COR-L47 (cell line): ENCODE measurements around the gene UBE2E1.

Source experiments
- DNase-seq: peaks from one replicate; lab custom pipeline; 2025; lab: John Stamatoyannopoulos, UW

Gene UBE2E1

DNA sequence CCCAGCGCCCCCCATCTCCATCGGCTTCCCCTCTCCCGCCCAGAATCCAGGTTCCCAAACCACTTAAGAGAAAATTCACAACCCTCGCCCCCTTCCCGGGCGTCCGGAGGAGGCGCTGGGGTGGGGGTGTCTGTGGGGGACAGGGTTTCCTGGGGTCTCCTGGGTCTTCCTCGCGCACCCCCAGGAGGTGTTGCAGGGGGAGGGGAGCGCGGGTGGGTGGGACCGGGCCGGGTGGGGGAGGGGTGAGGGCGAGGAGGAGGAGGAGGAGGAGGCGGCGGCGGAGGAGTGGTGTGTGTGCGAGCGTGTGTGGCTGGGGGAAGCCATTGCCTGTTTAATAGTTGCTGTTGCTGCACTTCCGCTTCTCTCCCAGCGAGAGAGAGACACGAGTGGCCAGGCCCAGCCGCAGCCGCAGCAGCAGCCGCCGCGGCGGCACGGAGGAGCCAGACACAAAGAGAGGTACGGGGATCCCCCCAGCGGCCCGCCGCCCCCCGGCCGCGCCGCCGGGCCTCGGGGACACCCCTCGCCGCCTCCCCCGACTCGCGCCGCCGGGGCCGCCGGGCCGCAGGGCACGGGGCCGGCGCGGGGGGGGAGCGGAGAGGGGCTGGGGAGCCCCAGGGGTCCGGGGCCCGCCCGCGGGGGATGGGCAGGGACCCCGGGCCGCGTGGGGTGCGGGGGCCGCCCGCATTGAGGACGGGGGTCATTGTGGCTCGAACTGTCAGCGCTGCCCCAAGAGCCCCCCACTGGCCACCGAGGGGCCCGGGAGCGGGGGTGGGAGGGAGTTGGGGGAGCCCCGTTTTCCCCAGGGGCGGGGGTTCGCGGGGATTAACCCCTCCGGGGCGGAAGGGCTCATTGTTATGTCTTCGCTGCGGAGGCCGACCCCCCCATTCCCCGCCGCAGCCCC lies at the start of gene UBE2E1:
Gene UBE2E1 (plus strand): TSS at position 323 of the 901 bp plus-strand sequence. CDS start 1,315 bp downstream, outside the sequence.
- DNase-seq: peak; percentile 19

DNA sequence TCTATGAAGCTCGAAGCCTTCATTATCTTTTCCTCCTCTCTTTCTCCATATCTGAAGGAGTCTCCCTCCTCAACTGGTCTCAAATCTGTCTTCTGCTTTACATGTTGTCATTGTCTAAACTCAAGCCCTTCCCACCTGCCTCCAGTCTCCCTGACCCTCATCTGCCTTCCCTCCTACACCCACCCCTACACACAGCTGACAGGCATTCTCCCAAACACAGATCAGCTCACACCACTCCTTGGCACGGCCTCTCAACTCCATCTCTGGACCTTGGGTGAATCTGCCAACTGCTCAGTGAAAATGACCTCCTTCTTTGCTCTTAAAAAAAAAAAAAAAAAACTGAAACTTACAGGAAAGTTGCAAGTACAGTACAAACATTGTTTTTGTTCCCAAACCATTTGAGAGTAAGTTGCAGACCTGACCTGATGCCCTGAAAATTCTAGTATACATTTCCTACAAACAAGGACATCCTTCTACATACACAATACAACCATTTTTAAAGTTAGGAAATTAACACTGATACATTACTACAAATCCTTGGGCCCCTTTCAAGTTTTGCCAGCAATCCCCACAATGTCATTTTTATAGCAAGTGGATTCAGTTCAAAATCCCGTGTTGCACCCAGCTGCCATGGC lies 49.4 kb upstream of the UBE2E1 start:
- no peak for DNase-seq

DNA sequence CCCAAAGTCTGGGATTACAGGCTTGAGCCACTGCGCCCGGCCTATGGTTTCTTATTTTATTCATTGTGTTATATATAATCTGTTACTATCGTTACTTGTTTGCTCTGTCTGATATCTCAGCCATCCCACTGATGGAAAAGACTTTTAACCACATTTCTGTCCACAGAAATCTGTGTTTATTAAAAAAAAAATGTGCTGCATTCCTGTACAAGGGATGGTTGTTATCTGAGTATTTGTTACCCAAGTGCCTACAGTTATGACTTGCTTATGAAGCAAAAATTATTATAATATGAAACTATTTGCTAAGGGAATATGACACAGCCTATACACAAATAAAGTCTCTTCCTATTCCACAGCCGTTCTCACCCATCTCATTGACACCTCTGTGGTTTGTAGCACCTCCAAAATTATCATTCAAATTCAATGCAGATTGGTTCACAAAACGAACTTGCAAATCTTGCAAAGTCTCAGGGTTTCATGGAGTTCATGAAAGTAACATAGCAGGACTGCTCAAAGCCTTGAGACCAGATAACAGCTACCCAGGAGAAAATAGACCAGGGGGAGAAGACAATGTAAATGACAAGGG lies 47.4 kb upstream of the UBE2E1 start:
- no peak for DNase-seq

DNA sequence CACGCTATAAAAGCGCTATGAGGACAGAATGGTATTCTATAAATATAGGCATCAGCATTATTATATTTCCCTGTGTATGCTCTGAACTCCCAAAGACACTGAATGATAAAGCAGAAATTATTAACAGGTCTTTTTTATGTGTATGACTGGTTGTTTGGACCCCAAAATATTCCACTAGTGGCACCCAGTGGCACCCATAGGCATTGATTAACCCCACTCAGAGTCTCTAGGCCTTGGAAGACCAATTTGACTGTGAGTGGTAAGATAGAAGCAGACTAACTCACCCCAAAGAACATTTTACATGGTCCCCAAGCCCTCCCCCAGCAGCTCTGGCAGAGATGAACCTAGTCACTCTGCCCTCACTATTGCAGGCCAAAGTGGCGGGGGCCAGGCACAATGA lies 45.4 kb upstream of the UBE2E1 start:
- no peak for DNase-seq

DNA sequence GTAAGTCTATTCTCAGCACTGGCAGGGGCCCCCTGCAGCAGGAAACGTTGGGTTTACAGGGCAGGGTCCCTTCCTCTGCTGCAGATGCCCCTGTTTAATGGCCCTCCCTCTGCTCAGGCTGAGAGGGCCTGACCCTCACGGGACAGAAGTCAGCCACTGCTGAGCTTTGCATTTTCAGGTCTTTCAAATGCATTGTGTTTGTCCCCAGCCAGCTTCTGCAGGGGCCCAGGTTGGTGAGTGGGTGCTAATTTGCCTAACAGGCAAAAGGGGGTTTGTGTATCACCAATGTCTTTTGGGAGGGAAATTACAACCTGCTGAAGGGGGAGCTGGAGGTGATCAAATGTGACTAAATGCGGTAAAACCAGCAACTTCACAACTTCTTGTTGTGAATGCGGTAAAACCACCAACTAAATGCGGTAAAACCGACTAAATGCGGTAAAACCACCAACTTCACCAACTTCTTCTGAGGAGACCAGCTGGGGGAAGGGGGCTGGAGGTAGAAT lies 44.8 kb upstream of the UBE2E1 start:
- DNase-seq: no peak

DNA sequence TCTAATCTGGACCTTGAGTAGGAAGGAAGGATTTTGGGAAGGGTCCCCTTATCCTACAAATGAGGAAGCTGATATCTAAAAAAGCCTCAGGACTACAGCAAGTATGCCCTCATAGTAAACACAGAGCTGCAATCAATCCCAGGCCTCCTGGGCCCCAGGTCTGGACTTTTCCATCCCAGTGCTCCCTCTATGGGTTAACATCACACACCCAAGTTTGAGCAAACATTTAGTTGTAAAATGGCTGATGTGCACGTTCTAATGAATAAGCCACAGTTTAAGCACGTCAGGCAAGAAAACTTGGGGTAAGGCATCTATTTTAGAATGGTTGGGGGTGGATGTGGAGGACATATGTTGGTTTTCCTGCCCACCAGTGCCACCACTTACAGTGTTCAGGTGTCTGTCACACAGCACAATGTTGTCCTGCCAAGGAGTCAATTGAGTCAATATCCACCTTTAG lies 44.3 kb upstream of the UBE2E1 start:
- DNase-seq: no peak

DNA sequence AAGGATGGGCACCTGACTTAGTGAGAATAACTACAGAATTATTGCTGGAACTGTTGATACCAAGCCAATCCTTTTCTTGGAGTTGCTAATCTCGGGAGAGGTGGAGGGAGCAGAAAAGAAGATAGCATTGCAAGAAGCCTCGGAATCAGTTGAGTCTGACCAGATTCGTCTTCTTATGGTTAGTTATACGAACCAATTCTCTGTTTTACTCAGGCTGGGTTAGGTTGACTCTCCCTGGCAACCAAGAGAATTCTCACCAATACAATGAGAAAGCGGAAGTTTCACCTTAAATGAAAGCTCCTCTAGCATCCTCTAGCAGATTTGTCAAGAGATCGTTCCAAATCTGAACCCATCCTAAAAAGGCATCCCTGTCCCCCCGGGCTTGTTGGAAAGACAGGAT lies 43.5 kb upstream of the UBE2E1 start:
- DNase-seq: no peak

DNA sequence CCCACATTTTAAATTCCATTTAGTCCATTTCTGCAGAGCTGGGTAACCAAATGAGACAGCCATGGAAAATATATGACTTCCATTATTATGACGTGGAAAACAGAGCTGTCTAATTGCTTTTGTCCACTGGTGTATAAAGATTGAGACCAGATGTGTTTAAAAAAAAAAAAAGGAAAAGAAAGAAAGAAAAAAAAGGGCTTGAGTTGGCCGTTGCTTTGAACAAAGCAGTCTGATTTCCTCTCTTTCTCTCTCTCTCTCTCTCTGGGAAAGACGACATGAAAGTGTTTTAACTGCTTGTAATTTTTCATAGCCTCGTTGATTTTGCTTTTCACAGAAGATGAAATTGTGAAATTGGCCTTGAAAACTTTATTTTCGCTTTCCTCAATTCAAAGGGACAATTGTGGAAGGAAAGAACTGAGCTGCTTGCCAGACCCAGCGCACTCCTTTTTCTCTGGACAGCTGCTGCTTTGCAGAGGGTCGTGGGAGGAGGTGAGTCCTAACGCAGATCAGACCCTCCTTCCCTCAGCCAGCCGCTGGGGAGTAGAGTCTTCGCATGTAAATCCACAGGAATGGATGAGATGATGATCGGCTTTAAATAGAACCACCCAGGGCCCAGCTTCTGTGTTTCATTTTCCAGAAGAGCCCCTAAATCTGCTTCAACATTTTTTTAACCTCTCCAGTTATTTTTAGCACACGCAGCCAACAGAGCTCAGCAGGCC lies 42.8 kb upstream of the UBE2E1 start:
- no peak for DNase-seq

DNA sequence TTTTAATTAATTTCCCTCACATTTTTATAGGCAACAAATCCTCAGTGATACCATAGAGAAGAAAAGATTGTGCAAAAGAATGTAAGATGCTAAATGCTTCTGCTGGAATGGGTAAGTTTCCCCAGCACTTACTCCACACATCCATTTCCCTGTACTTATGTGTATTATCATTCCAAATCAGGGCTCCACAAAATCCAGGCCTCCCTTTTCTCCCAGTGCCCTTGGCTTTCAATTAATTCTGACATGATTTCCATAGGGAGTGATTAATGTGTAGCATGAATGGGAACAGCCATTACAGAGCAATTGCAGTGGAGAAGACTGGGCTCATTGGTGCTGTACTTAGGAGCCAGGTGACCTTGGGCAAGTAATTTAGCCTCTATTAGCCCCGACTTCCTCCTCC lies 41.3 kb upstream of the UBE2E1 start:
- DNase-seq: no peak

DNA sequence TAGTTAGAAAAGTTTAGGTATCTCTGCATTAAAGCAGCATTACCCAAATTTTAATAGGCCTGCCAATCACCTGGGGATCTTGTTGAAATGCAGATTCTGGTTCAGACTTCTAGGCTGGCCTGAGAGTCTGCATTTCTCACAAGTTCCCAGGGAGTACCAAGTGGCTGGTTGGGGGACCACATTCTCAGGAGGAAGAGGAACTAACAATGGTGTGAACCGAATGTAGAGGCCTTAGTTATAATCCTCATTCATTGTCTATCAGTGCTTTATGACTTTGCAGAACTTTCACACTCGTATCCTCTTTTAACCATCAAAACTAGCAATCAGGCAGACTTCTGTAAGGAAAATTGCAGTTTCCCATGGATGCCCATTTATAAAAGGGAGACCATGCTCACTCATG lies 38.2 kb upstream of the UBE2E1 start:
- no peak for DNase-seq

DNA sequence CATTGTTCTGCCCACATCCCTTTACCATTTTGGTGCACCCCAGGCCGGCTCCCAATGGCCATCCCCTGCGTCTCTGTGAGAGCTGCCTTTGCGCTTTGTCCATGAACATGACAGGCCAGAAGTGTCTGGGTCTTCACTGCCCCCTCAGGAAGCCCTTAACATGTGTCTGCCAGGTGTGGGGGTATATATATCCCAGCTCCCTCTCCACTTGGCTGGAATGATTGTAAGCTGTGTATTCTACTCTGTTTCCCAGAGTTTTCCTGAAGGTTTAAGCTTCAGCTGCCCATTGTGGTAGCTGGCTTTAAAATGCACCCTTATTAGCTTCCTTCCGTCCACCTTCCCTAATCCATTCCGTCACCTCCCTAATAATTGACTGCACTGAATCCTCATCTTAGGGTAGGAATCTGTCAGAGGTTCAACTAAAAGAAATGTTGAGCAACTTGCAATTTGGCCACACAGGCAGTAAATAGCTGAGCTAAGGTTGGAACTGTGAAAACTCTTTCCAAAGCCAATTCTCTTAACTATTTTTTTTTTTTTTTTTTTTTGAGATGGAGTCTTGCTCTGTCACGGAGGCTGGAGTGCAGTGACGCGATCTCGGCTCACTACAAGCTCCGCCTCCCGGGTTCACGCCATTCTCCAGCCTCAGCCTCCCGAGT lies 30.4 kb upstream of the UBE2E1 start:
- DNase-seq: no peak

DNA sequence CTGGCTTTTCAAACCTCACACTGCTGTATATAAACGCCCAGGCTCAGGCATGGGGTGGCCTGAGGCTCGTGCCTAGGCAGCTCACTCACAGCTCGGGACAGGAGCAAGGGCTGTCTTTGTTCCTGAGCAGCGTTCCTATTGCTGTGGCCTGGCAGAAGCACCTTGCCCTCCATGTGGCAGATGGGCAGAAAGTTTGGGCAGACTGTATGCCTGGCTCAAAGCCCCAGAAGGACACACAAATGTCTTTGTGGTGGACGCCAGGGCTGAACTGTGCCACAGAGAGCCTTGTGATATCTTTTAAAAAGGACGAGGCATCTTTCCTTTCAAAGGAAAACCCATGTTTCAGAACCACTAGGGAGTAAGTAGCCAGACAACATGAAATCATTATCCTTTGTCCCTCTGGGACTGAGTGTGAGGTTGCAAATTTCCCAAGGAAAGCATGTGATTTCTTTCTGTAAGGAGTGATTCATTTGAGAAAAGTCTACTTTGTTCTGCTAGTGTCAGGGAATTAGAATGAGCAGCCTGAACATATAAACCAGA lies 29.3 kb upstream of the UBE2E1 start:
- no peak for DNase-seq

DNA sequence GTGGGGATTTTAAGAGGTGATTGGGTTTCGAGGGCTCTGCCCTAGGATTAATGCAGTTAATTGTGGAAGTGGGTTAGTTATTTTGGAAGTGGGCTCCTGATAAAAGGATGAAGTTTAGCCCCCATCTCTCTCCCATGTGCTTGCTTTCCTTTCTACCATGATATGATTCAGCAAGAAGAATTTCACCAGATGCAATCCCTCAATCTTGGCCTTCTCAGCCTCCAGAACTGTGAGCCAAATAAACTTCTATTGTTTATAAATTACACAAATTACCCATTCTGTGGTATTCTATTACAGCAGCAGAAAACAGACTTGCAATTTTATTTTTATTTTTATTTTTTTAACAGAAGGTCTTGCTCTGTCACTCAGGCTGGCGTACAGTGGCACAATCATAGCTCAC lies 27.3 kb upstream of the UBE2E1 start:
- DNase-seq: no peak

DNA sequence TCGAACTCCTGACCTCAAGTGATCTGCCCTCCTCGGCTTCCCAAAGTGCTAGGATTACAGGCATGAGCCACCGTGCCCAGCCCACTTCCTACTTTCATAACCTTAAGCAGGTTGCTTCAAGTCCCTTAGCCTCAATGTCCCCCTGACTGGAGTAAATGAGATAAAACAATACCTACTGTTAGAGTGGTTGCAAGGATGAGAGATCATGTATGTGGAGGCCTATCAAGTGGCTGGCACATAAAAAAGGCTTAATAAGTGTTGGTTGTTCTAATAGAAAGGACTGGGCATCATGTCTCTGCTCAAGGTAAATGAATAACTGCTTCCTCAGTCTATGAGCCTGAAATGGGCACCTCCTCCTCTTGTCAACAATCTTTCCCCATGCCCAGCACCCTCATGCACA lies 25.9 kb upstream of the UBE2E1 start:
- DNase-seq: no peak

DNA sequence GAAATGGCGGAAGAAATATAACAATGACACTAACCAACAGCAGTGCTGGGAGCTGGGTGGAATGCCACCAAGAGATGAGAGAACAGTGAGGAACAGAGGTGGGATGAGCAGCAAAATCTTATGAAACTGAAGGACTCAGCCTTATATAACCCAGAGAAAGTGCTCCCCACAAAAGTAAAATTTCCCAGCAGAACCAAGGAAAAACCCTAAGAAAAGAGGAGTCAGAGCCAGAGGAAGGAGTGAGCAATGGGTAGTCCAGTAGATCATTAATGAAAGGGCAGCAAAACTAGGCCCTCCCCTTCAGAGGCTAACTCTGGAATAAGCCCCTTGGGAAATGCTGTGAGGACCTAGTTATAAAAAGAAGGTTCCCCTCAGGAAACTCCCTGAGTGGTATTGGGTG lies 24.7 kb upstream of the UBE2E1 start:
- DNase-seq: no peak

DNA sequence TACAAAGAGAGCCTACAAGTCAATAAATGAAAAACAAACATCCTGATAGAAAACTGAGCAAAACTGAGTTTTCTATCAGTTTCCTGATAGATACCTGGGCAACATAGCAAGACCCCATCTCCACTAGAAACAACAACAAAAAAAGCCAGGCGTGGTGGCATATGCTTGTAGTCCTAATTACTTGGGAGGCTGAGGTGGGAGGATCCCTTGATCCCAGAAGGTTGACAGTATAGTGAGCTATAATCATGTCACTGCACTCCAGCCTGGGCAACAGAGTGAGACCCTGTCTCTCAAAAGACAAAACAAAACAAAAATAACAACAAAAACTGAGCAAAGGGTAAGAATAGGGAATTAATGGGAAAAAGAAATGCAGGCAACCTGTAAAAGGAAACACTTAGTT lies 23.9 kb upstream of the UBE2E1 start:
- no peak for DNase-seq

DNA sequence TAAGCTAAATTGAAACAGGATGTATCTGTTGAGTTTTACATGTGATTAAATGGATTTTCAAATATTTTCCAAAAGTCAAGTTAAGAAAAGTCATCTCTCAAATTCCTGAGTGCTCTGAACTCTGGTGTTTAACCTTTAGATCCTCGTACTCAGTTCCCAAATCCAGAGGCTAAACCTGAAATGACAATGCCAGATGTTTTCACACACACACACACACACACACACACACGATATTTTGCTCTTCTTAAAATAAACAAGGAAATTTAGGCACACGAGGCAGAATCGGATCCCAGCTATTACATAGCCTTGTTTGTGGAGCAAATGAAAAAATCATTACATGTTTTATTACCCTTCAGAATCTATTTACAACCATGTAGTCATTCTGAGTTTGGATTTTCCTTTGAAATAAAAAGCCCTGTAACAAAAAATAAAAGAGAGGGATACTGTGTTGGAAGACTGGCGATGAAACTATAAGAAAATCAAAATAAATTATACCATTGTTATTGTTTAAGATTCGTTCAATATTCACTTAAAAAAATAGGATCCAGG lies 20.6 kb upstream of the UBE2E1 start:
- no peak for DNase-seq

DNA sequence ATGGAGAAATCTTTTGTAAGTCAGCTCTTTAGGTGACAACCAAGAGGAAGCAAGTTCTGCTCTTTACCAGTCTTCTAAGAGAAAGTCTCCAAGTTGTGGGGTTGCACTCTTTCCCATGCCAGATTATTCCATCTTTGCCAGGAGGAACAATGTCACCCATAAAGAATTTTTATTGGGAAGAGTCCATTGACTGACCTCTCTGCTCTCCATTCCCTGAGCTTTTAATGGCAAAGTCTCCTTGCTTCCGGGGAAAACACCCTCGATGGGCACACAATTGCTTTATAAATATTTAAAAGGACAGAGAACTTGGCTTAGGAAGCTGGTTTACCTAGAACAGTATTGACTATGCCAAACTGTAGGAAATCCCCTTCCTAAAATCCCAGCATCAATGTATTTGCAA lies 19.9 kb upstream of the UBE2E1 start:
- no peak for DNase-seq

DNA sequence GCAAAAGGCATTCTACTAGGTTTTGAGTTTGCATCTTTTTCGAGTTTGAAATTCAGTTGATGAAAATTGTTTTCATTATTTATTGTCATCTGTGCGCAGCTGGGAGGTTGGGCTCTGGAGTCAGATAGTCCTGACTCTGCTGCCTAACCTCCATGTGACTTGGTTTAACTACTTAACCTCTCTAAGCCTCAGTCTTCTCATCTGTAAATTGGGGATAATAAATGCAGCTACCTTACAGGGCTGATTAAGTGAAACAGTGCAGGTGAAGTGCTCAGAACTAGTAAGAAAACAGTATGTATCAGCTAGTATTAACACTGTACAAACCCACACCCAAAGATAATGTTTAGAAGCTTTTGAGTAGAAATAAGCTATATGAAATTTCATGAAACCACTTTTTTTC lies 14.1 kb upstream of the UBE2E1 start:
- no peak for DNase-seq

DNA sequence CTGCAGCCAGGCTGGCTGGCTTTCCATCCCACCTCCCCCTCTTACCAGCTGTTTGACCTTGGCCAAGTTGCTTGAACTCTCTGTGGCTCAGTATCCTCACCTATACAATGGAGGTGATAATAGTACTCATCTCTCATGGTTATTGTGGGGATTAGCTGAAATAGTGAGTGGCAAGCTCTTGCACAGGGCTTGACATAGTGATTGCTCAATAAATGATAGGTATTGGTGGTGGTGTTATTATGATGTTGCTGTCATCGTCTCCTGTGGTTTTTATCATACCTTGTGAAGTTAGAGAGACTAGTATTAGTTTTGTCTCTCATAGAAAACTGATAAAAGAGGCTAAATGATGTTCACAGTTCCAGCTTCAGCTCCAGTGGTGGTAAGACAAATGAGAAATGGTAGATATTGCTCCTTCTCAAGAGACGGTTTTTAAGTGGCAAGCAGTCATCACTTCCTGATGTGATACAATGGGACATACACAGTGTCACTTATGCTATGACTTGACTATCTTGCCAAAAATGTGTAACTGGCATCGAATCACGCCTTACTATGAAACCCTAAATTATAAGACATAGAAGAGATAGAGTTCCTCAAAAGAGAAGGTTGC lies 12.1 kb upstream of the UBE2E1 start:
- no peak for DNase-seq

DNA sequence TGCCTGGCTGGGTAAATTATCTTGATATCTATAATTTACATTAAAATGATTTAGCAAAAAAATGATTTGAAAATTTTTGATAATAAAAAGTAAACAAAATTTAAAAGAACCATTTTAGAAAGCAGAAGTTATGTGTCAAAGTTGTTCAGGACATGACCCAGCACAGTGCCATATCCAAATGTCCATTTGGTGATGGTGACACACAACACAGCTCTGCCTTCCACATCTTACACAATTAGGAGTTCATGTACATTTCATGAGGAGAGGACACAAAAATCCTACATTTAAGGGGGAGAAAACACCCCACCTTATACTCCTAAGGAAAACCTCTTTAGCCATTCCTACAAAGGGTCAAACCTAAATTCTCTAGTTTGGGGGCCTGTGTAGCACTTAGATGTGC lies 10.7 kb upstream of the UBE2E1 start:
- DNase-seq: no peak
